ENCODE data around the gene LIPE.

LIPE gene

GRCh38 chr19:42445948-42446347 lies 18.8 kb upstream of the LIPE start:
- DNase-seq: no peak

- DNase-seq: no peak
Measured at GRCh38 chr19:42443944-42444398, 16.8 kb upstream of the LIPE start.

- DNase-seq: no peak
Measured at GRCh38 chr19:42442833-42443232, 15.6 kb upstream of the LIPE start, which contains the start of gene CXCL17. TSS of gene CXCL17 (minus strand) at chr19:42442946. CDS start at chr19:42442832, 114 bp downstream.

GRCh38 chr19:42441049-42441445 lies 13.9 kb upstream of the LIPE start:
- peak; percentile 18 for DNase-seq

- DNase-seq: peak; percentile 82
Measured at GRCh38 chr19:42440357-42441048, 13.3 kb upstream of the LIPE start.

- DNase-seq: no peak
Measured at GRCh38 chr19:42436006-42436405, 8.8 kb upstream of the LIPE start.

GRCh38 chr19:42435316-42435715 lies 8.1 kb upstream of the LIPE start:
- no peak for DNase-seq

- DNase-seq: peak; percentile 71
Measured at GRCh38 chr19:42433503-42434260, 6.5 kb upstream of the LIPE start.

- no peak for DNase-seq
Measured at GRCh38 chr19:42431486-42431885, 4.3 kb upstream of the LIPE start.

- DNase-seq: no peak
Measured at GRCh38 chr19:42428676-42429075, 1.5 kb upstream of the LIPE start.

GRCh38 chr19:42426643-42427042 lies 545 bp downstream of the LIPE start:
- DNase-seq: no peak

- no peak for DNase-seq
Measured at GRCh38 chr19:42424712-42425131, 2.5 kb downstream of the LIPE start.

- no peak for DNase-seq
Measured at GRCh38 chr19:42424345-42424707, 2.9 kb downstream of the LIPE start.

- peak; percentile 95 for DNase-seq
Measured at GRCh38 chr19:42423462-42424344, 3.5 kb downstream of the LIPE start.

GRCh38 chr19:42422901-42423461 lies 4.2 kb downstream of the LIPE start:
- peak; percentile 68 for DNase-seq

- DNase-seq: no peak
Measured at GRCh38 chr19:42422092-42422900, 4.9 kb downstream of the LIPE start.

GRCh38 chr19:42421591-42422031 lies 5.6 kb downstream of the LIPE start:
- no peak for DNase-seq

- no peak for DNase-seq
Measured at GRCh38 chr19:42421101-42421500, 6.1 kb downstream of the LIPE start.

- DNase-seq: peak; percentile 84
Measured at GRCh38 chr19:42420055-42420544, 7.1 kb downstream of the LIPE start.

- DNase-seq: no peak
Measured at GRCh38 chr19:42419309-42419708, 7.9 kb downstream of the LIPE start.

- no peak for DNase-seq
Measured at GRCh38 chr19:42412661-42413076, 14.5 kb downstream of the LIPE start.

GRCh38 chr19:42412227-42412626 lies 15.0 kb downstream of the LIPE start:
- DNase-seq: no peak
